ENCODE measurements around the gene RAB4A. TPM values are rescaled to one million over a fixed set of nuclear protein-coding genes. Genes with fewer than 3 reads are reported as not detected.

The RAB4A gene
- total RNA-seq, 2 experiments from 2014 or later, result 17.5 to 27.9 TPM

DNA sequence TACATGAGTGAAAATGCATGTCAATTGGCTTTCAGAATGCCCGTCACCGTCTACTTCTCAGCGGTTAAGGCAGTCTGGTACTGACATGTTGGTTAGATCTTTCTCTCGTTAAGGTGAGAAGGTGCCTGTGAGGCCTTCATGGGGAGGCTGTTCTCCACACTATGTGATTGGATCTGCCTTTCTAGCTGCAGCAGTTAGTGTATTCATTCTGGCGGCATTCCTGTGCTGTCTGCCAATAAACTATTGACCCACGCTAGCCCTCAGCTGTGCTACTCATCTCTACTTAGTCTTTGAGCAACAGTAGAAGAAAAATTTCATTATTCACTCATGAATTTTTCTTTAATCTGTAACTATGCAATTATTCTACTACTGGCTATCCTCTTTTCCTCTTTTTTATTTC is 39.9 kb downstream of the RAB4A start:
- Histone ChIP-seq H3K79me2 (ENCODE audit: insufficient read depth, low read depth, low read length) (no peaks in the 10 kb centered on the region), H2AFZ (ENCODE audit: low read length) (no peak overlapping the region), H4K20me1 (ENCODE audit: insufficient read depth, low read length) (no peaks in the 10 kb centered on the region), H3K9me3 (ENCODE audit: low read length) (no peaks in the 10 kb centered on the region), H3K9me2 (ENCODE audit: insufficient read depth, low read length) (no peaks in the 10 kb centered on the region), H3K36me3 (ENCODE audit: insufficient read depth, low read length) (peaks cover 3% of the 10 kb centered on the region; the same call in 1 of the 2 replicates), H3K4me2 (ENCODE audit: low read length) (no peak overlapping the region), H3K4me1 (ENCODE audit: insufficient read depth, low read length, poor library complexity, severe bottlenecking) (no peaks in the 10 kb centered on the region), H3K27ac (ENCODE audit: low read depth, low read length, poor library complexity, severe bottlenecking) (no peak overlapping the region), H3K4me3 (ENCODE audit: low read depth, low read length, poor library complexity, severe bottlenecking) (no peak overlapping the region)
- ChIA-PET POLR2A (no interaction called here), CTCF (ENCODE audit: unreplicated experiment) (no interaction called here)
- no peak for TF ChIP-seq EZH2phosphoT487 (IDR thresholded peaks at IDR 0.05; ENCODE audit: borderline replicate concordance, low read depth, low read length)
- no peak for TF ChIP-seq CTCF (conservative IDR thresholded peaks at IDR 0.05; ENCODE audit: low read length)
- no TSS peak for BruUV-seq (replicated peaks)
- no peak for DNase-seq (ENCODE audit: low spot score)
- intact Hi-C loops (cut with micrococcal nuclease; ENCODE audit: unreplicated experiment), result no loop called here

DNA sequence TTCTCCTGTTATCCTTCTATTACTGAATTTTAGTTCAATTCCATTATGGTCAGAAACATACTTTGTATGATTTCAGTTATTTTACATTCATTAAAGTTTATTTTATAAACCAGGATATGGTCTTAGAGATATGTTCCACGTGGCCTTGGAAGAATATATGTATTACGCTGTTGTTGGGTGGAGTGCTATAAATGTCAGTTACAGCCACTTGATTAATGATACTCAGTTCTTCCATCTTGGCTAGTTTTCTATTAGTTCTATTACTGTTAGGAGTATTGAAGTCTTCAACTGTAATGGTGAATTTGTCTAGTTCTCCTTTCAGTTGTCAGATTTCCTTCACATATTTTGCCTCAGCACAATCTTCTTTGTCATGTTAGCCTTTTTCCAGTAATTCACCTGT is 45.3 kb downstream of the RAB4A start:
- Histone ChIP-seq H4K20me1 (ENCODE audit: insufficient read depth, low read length) (no peaks in the 10 kb centered on the region), H3K4me3 (ENCODE audit: low read depth, low read length, poor library complexity, severe bottlenecking) (no peak overlapping the region), H3K27ac (ENCODE audit: low read depth, low read length, poor library complexity, severe bottlenecking) (no peak overlapping the region), H3K4me1 (ENCODE audit: insufficient read depth, low read length, poor library complexity, severe bottlenecking) (no peaks in the 10 kb centered on the region), H3K9me3 (ENCODE audit: low read length) (no peaks in the 10 kb centered on the region), H3K79me2 (ENCODE audit: insufficient read depth, low read depth, low read length) (no peaks in the 10 kb centered on the region), H3K4me2 (ENCODE audit: low read length) (no peak overlapping the region), H2AFZ (ENCODE audit: low read length) (no peak overlapping the region), H3K36me3 (ENCODE audit: insufficient read depth, low read length) (peaks cover 11% of the 10 kb centered on the region; the same call in 1 of the 2 replicates), H3K9me2 (ENCODE audit: insufficient read depth, low read length) (no peaks in the 10 kb centered on the region)
- POLR2A ChIA-PET, result no interaction called here
- intact Hi-C loops (cut with micrococcal nuclease; ENCODE audit: unreplicated experiment), result no loop called here
- DNase-seq (ENCODE audit: low spot score), result no peak
- BruUV-seq (replicated peaks), result no TSS peak
- CTCF ChIA-PET (ENCODE audit: unreplicated experiment), result no interaction called here
- TF ChIP-seq CTCF (conservative IDR thresholded peaks at IDR 0.05; ENCODE audit: low read length), result no peak
- TF ChIP-seq EZH2phosphoT487 (IDR thresholded peaks at IDR 0.05; ENCODE audit: borderline replicate concordance, low read depth, low read length), result no peak

DNA sequence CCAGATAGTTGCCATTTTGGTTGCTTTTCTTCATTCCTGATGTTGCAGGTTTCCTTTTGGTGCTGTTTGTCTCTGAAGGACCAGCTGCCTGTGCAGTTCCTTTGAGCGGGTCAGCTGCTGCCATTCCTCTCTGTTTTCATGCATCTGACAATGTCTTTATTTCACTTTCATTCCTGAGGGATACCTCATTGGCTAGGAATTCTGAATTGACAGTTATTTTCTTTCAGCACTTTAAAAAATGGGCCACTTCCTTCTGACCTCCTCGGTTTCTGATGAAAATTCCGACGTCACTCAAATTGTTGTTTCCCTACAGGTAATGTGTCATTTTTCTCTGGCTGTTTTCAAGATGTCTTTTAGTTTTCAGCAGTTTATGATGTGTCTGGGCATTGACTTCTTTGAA is 47.1 kb downstream of the RAB4A start:
- TF ChIP-seq CTCF (conservative IDR thresholded peaks at IDR 0.05; ENCODE audit: low read length) (no peak), EZH2phosphoT487 (IDR thresholded peaks at IDR 0.05; ENCODE audit: borderline replicate concordance, low read depth, low read length) (no peak)
- H3K4me1 ChIP-seq (ENCODE audit: insufficient read depth, low read length, poor library complexity, severe bottlenecking), result no peaks in the 10 kb centered on the region
- no peak for DNase-seq (ENCODE audit: low spot score)
- CTCF ChIA-PET (ENCODE audit: unreplicated experiment), result no interaction called here
- intact Hi-C loops (cut with micrococcal nuclease; ENCODE audit: unreplicated experiment), result no loop called here
- POLR2A ChIA-PET, result no interaction called here
- no peaks in the 10 kb centered on the region for H3K9me2 ChIP-seq (ENCODE audit: insufficient read depth, low read length)
- peaks cover 21% of the 10 kb centered on the region; the same call in 1 of the 2 replicates for H3K36me3 ChIP-seq (ENCODE audit: insufficient read depth, low read length)
- no peak overlapping the region for H3K27ac ChIP-seq (ENCODE audit: low read depth, low read length, poor library complexity, severe bottlenecking)
- H3K4me2 ChIP-seq (ENCODE audit: low read length), result no peak overlapping the region
- no peak overlapping the region for H3K4me3 ChIP-seq (ENCODE audit: low read depth, low read length, poor library complexity, severe bottlenecking)
- BruUV-seq (replicated peaks), result no TSS peak
- H3K79me2 ChIP-seq (ENCODE audit: insufficient read depth, low read depth, low read length), result no peaks in the 10 kb centered on the region
- H2AFZ ChIP-seq (ENCODE audit: low read length), result no peak overlapping the region
- no peaks in the 10 kb centered on the region for H3K9me3 ChIP-seq (ENCODE audit: low read length)
- no peaks in the 10 kb centered on the region for H4K20me1 ChIP-seq (ENCODE audit: insufficient read depth, low read length)

Measured in OCI-LY7 (cell line).